GM23248 (cell line): ENCODE results near the gene P2RX1.

ENCODE experiments used
- EZH2 ChIP-seq: fragments of 200-600 bp; sonication (generic); IDR thresholded peaks from 2 replicates; pipeline ENCODE4 v1.6.1; 2018; ENCODE audit warnings: antibody characterized with exemption, mild to moderate bottlenecking; ENCODE audit not compliant: insufficient read depth, poor library complexity, severe bottlenecking
- EZH2phosphoT487 ChIP-seq: fragments of 200-600 bp; sonication (generic); IDR thresholded peaks from 2 replicates; pipeline ENCODE4 v1.6.1; 2018; ENCODE audit warnings: antibody characterized with exemption, moderate library complexity, mild to moderate bottlenecking, low read depth; ENCODE audit not compliant: insufficient read depth

DNA sequence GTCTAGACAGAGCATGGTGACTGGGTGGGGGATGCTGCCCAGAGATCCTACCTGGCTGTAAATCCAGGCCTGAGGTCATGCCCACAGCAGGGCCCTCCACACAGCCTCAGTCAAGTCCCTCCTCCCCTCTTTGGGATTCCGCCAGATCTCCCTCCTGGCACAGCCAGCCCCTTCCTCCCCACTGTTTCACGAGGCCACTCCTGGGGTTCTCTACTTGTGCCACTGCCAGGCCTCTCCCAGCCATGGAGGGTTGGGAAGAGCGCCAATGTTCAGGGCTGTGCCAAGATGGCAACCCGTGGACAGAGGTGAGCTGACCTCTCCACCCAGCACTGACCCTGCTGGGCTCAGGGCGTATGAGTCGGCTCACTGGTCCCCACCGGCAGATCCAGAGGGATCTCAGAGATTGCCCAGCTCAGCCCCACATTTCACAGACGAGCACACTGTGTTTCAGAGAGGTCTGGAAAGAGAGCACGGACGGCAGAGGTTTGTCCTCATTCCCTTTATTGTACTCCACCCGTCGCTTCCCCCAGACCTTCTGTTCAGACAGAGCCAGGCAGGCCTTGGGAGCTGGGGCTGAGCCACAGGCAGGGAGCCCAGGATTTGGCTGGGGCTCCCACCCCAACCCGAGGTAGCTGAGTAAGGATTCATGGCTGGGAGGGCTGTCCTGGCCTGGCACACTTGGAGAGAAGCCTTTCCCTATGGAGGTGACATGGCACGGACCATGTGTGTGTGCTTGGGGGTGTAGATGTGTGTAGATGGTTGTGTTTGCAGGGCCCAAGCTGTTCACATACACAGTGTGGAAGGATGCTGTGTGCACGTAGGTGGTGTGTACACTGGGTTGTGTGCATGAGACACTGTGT lies 19.9 kb downstream of the P2RX1 start:
- TF ChIP-seq EZH2 (no peak), EZH2phosphoT487 (no peak)
